Heart left ventricle (tissue), 16 donors: ENCODE data around the gene NEK5. TPM values are rescaled to one million over a fixed set of nuclear protein-coding genes. Genes with fewer than 3 reads are reported as not detected.

Experiments
- ATAC-seq, 4 donors: fragments of 200-7000 bp; cut with Tn5 transposase; one replicate each; pipeline ENCODE4 v1.9.1; 2020 to 2022; ENCODE audit warnings: moderate library complexity in 4 of 4, mild to moderate bottlenecking in 3 of 4, moderate number of reproducible peaks in 1 of 4
- DNase-seq, 5 donors: peaks; one replicate each; pipeline ENCODE4 v3.0.0-alpha.2; 2020
- H3K27ac ChIP-seq, 12 donors: fragments of 200-600 bp; sonication (generic) in 4 of 12; one replicate each; pipeline versions ENCODE4 v1.5.0 to v1.8.0; 2016 to 2022; ENCODE audit warnings: mild to moderate bottlenecking in 2 of 12
- H3K27me3 ChIP-seq, 9 donors: fragments of 200-600 bp; sonication (generic) in 2 of 9; one replicate each; pipeline versions ENCODE4 v1.5.1 to v1.8.0; 2016 to 2022; ENCODE audit warnings: mild to moderate bottlenecking in 3 of 9
- H3K36me3 ChIP-seq, 9 donors: fragments of 200-600 bp; sonication (generic) in 2 of 9; one replicate each; pipeline versions ENCODE4 v1.5.0 to v1.8.0; 2018 to 2022; ENCODE audit warnings: mild to moderate bottlenecking in 2 of 9
- H3K4me1 ChIP-seq, 12 donors: fragments of 200-600 bp; sonication (generic) in 4 of 12; one replicate each; pipeline versions ENCODE4 v1.5.0 to v1.8.0; 2016 to 2022; ENCODE audit warnings: mild to moderate bottlenecking in 3 of 12
- H3K4me3 ChIP-seq, 12 donors: fragments of 200-600 bp; sonication (generic) in 4 of 12; one replicate each; pipeline versions ENCODE4 v1.5.0 to v1.8.0; 2017 to 2022; ENCODE audit warnings: mild to moderate bottlenecking in 9 of 12, moderate library complexity in 4 of 12
- H3K9me3 ChIP-seq, 12 donors: fragments of 200-600 bp; sonication (generic) in 4 of 12; one replicate each; pipeline versions ENCODE4 v1.5.0 to v1.8.0; 2016 to 2022; ENCODE audit warnings: mild to moderate bottlenecking in 1 of 12
- POLR2A ChIP-seq, 2 donors: fragments of 450-650 bp; IDR thresholded peaks; one replicate each; pipeline ENCODE4 v1.6.1; 2017; ENCODE audit warnings: antibody characterized with exemption in 2 of 2, mild to moderate bottlenecking in 2 of 2, moderate library complexity in 2 of 2
- WGBS, 4 donors: extraction: QIAGEN DNeasy Blood & Tissue Kit in 2 of 4; methylation state at CpG; one replicate each; pipeline versions ENCODE4 v1.1.5 to v1.1.7; 2013 to 2018; 5-methylcytosine and 5-hydroxymethylcytosine counted together
- intact Hi-C, 10 donors: fragments of 100-400 bp; cut with DNase I; formaldehyde crosslinking; loops; one replicate each; pipeline versions ENCODE4 v1.11.1 to v1.14.2; 2022
- polyA plus RNA-seq, 2 donors: library from polyadenylated mRNA; stranded (reverse); fragments of 200-250 nt; gene quantifications; one replicate each; pipeline ENCODE4 v1.2.3, GENCODE V29; 2013
- total RNA-seq, 9 donors: library from RNA; depleted of rRNA in 2 of 9; stranded (reverse); fragments of >200 nt in 2 of 9; fragmentation: NEBNext Ultra II Directional in 3 of 9; extraction: Animal tissue kit (Norgen Biotek cat#: 25700) in 3 of 9; gene quantifications; one replicate each; pipeline versions ENCODE4 v1.1.0 to v1.2.4, GENCODE V29; 2016 to 2023
- TF ChIP-seq, protein P1 (sequence below), 12 donors: fragments of 200-600 bp; sonication (generic) in 4 of 12; IDR thresholded peaks; one replicate each; pipeline versions ENCODE4 v1.5.0 to v1.8.0; 2018 to 2022; ENCODE audit warnings: antibody characterized with exemption in 12 of 12, mild to moderate bottlenecking in 5 of 12
- donor health status: ischemic (EF 13 %, LVEDD 7.1; RV severe dilation, severe dysfunction).
- donor health status: healthy with polysubstance abuse.
- donor health status: DM: no; HTN: yes; CAD: no.
- donor health status: DM: no; HTN: no; CAD: no.
- donor health status: ischemic (EF 25% LVEDD 6.9; RV normal size, moderate dysfunction).
- donor health status: ischemic (EF 25% LVEDD 5.7; RV mildly dilated, moderate dysfunction).
- donor health status: healthy.
- donor health status: DM: yes; HTN: yes; CAD: no.
- donor health status: ischemic (EF 35%, LVEDD 5.7; RV mildly dilated, moderate dysfunction).
- donor health status: nonischemic (EF 11% LVEDD 7.7; RV severe dilation, severe dysfunction).
- donor health status: DM: yes; HTN: yes; CAD: no.
- donor health status: PGD.
- donor health status: ischemic (EF 29% LVEDD 5.4; RV normal size, mild dysfunction).
- donor health status: nonischemic (EF 23%, LVEDD 6.1; RV moderate dilation, normal function).

The NEK5 gene
- total and polyA plus RNA-seq, 11 donors, result 0.04 to 1.1 (median 0.41) TPM; not detected in 3

DNA sequence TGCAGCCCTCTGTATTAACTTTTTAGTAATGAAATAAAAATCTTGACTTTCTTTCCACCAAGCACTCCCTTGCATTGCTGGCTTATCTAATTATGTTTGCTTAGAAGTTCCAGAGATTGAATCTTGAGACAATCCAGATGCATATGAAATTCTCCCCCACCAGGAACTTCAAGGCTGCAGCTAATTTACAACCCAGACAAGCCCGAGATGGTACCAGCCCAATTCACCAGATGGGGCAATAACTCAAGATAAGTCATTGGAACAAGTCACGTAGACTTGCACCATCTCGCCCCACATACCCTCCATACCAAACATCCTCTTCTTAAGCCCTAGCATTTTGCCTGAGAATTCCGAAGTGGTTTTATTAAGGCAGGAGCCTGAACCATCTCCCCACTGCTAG lies 75.4 kb downstream of the NEK5 start:
- no peak overlapping the region for H3K4me3 ChIP-seq
- H3K9me3 ChIP-seq, result peaks cover 0 to 8% (median 0%) of the 10 kb centered on the region in 12 donors
- intact Hi-C loops, result no loop called here
- H3K27ac ChIP-seq, result no peak overlapping the region
- no peak for DNase-seq
- no peaks in the 10 kb centered on the region for H3K36me3 ChIP-seq
- no peaks in the 10 kb centered on the region for H3K27me3 ChIP-seq
- TF ChIP-seq POLR2A (IDR thresholded peaks at IDR 0.05), result no peak
- TF ChIP-seq, protein P1, sequence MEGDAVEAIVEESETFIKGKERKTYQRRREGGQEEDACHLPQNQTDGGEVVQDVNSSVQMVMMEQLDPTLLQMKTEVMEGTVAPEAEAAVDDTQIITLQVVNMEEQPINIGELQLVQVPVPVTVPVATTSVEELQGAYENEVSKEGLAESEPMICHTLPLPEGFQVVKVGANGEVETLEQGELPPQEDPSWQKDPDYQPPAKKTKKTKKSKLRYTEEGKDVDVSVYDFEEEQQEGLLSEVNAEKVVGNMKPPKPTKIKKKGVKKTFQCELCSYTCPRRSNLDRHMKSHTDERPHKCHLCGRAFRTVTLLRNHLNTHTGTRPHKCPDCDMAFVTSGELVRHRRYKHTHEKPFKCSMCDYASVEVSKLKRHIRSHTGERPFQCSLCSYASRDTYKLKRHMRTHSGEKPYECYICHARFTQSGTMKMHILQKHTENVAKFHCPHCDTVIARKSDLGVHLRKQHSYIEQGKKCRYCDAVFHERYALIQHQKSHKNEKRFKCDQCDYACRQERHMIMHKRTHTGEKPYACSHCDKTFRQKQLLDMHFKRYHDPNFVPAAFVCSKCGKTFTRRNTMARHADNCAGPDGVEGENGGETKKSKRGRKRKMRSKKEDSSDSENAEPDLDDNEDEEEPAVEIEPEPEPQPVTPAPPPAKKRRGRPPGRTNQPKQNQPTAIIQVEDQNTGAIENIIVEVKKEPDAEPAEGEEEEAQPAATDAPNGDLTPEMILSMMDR (IDR thresholded peaks at IDR 0.05), result no peak
- WGBS, 4 donors, result 76 to 80% (median 77%) methylated on average over 4 of the region's 4 CpGs
- no peak for ATAC-seq
- no peaks in the 10 kb centered on the region for H3K4me1 ChIP-seq

DNA sequence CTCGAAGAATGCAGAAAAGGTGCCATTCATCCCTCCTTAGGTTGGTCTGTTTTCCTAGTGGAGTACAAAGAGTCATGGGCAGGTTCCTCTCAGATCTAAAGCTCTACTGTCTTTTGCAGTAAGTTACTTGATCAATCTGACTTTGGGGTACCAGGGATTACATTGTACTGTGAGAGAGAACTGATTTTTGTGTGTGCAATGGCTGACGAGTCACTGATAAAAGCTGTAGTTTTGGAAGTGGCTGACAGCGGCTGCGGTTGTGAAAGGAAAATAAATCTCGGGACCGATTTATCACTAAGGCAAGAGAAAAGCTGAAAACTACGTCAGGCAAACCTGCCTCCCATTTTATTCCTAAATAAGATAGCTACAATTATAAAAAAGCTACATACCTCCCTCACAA lies 77.5 kb downstream of the NEK5 start:
- no peak overlapping the region for H3K4me3 ChIP-seq
- TF ChIP-seq POLR2A (IDR thresholded peaks at IDR 0.05), result no peak
- TF ChIP-seq, protein P1 (IDR thresholded peaks at IDR 0.05), result no peak
- H3K4me1 ChIP-seq, result no peaks in the 10 kb centered on the region
- H3K36me3 ChIP-seq, result no peaks in the 10 kb centered on the region
- no peaks in the 10 kb centered on the region for H3K27me3 ChIP-seq
- DNase-seq (no peak), ATAC-seq (no peak)
- intact Hi-C loops, result no loop called here
- H3K9me3 ChIP-seq, result peaks cover 0 to 12% (median 0%) of the 10 kb centered on the region in 12 donors
- no peak overlapping the region for H3K27ac ChIP-seq
- 71 to 76% (median 74%) methylated on average over 7 of the region's 7 CpGs for WGBS, 4 donors

DNA sequence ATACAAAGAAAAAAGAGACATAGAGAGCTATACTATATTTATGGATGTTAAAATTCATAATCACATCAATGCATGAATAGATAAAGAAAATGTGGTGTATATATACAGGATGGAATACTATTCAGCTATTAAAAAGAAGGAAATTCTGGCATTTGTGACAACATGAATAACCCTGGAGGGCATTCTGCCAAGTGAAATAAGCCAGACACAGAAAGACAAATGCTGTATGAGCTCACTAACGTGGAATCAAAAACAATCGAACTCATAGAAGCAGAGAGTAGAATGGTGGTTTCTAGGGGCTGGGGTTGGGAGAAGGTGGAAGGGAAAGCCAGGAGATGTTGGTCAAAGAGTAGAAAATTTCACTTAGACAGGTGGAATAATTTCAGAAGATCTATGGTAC lies 80.4 kb downstream of the NEK5 start:
- ATAC-seq (no peak), DNase-seq (no peak)
- Histone ChIP-seq H3K4me3 (no peak overlapping the region), H3K27me3 (no peaks in the 10 kb centered on the region), H3K9me3 (peaks cover 0 to 6% (median 0%) of the 10 kb centered on the region in 12 donors), H3K4me1 (no peaks in the 10 kb centered on the region), H3K27ac (no peak overlapping the region), H3K36me3 (no peaks in the 10 kb centered on the region)
- TF ChIP-seq, protein P1 (IDR thresholded peaks at IDR 0.05), result no peak
- no peak for TF ChIP-seq POLR2A (IDR thresholded peaks at IDR 0.05)
- intact Hi-C loops, result no loop called here
- 57 to 71% (median 60%) methylated on average over 2 of the region's 2 CpGs for WGBS, 4 donors

DNA sequence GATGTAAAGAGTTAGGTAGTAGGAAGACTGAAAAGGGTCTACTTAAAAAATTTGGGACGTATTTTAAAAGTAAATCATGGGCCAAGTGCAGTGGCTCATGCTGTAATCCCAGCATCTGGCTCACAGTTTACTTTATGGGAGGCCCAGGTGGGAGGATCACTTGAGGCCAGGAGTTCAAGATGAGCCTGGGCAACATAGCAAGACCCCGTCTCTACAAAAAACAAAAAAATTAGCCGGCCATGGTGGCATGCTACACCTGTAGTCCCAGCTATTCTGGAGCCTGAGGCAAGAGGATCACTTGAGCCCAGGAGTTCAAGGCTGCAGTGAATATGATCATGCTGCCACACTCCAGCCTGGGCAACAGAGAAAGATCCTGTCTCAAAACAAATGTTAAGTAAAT lies 81.4 kb downstream of the NEK5 start:
- Histone ChIP-seq H3K9me3 (peaks cover 0 to 8% (median 0%) of the 10 kb centered on the region in 12 donors), H3K36me3 (no peaks in the 10 kb centered on the region), H3K4me3 (no peak overlapping the region), H3K27me3 (no peaks in the 10 kb centered on the region), H3K4me1 (no peaks in the 10 kb centered on the region), H3K27ac (no peak overlapping the region)
- WGBS, 4 donors, result 90 to 97% (median 95%) methylated on average over 3 of the region's 3 CpGs
- ATAC-seq (no peak), DNase-seq (no peak)
- no peak for TF ChIP-seq POLR2A (IDR thresholded peaks at IDR 0.05)
- TF ChIP-seq, protein P1 (IDR thresholded peaks at IDR 0.05), result no peak
- intact Hi-C loops, result no loop called here
